ENCODE results near the gene IFITM10.
"Not testable (repeated sequence)": the region's sequence is repeated elsewhere in the genome, so short reads cannot be mapped to it uniquely, and the experiment has no call there.

IFITM10 gene

DNA sequence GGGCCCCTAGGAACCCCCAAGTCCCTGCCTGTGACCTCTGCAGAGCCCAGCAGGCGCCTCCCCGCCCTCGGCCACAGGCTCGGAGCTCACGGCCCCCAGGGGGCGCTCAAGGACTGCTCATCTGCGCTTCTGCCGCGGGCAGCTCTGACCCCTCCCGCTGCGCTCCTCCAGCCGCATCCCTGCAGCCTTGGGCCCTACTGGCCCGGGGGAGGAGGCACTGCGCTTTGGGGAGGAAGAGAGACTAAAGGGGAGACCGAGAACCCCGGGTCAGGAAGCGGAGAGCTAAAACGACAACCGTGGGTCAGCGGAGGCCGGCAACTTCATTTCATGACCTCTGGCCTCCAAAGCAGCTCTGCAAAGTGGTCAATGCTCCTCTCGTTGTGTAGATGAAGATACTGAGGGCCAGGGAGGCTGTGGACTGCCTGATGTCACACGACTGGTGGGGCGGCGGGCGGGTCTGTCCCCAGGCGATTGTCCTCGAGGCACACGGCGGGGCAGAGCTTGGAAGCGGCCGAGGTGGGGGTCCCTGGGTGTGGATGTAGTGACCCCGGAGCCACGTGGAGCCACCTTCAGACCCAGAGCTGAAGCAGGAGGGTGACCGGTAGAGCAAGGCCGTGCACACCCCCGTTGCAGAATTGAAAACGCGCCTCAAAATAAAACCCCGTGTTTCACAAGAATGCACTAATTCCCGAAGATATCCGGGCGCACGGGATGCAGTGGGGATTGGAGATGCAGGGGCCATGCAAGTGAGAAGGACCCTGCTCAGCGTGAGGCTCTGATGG is 56.1 kb downstream of the IFITM10 start:
- Mint-ChIP-seq H3K36me3 (ENCODE audit: low read depth) (no peaks in the 10 kb centered on the region), H3K27me3 (ENCODE audit: low read depth) (peaks cover 23% of the 10 kb centered on the region), H3K4me3 (no peak overlapping the region), H3K27ac (no peak overlapping the region), H3K4me1 (ENCODE audit: low read depth) (peaks cover 5% of the 10 kb centered on the region), H3K9me3 (peaks cover 4% of the 10 kb centered on the region)

GRCh38 chr11:1693327-1694063 is 56.9 kb downstream of the IFITM10 start:
- Mint-ChIP-seq H3K4me3 (peak overlapping the region; percentile 80), H3K36me3 (ENCODE audit: low read depth) (no peaks in the 10 kb centered on the region), H3K27me3 (ENCODE audit: low read depth) (peaks cover 28% of the 10 kb centered on the region), H3K4me1 (ENCODE audit: low read depth) (peaks cover 5% of the 10 kb centered on the region), H3K9me3 (peaks cover 4% of the 10 kb centered on the region), H3K27ac (no peak overlapping the region)

- no peak overlapping the region for H3K27ac Mint-ChIP-seq
- H3K4me3 Mint-ChIP-seq = peak overlapping the region; percentile 80
- peaks cover 5% of the 10 kb centered on the region for H3K4me1 Mint-ChIP-seq (ENCODE audit: low read depth)
- H3K27me3 Mint-ChIP-seq (ENCODE audit: low read depth) = peaks cover 31% of the 10 kb centered on the region
- no peaks in the 10 kb centered on the region for H3K36me3 Mint-ChIP-seq (ENCODE audit: low read depth)
- no peaks in the 10 kb centered on the region for H3K9me3 Mint-ChIP-seq
Observed at GRCh38 chr11:1692708-1693326, 57.6 kb downstream of the IFITM10 start.

- no peak overlapping the region for H3K27ac Mint-ChIP-seq
- peaks cover 31% of the 10 kb centered on the region for H3K27me3 Mint-ChIP-seq (ENCODE audit: low read depth)
- no peak overlapping the region for H3K4me3 Mint-ChIP-seq
- H3K36me3 Mint-ChIP-seq (ENCODE audit: low read depth) = no peaks in the 10 kb centered on the region
- peaks cover 5% of the 10 kb centered on the region for H3K4me1 Mint-ChIP-seq (ENCODE audit: low read depth)
- no peaks in the 10 kb centered on the region for H3K9me3 Mint-ChIP-seq
Observed at GRCh38 chr11:1691878-1692707, 58.3 kb downstream of the IFITM10 start.

DNA sequence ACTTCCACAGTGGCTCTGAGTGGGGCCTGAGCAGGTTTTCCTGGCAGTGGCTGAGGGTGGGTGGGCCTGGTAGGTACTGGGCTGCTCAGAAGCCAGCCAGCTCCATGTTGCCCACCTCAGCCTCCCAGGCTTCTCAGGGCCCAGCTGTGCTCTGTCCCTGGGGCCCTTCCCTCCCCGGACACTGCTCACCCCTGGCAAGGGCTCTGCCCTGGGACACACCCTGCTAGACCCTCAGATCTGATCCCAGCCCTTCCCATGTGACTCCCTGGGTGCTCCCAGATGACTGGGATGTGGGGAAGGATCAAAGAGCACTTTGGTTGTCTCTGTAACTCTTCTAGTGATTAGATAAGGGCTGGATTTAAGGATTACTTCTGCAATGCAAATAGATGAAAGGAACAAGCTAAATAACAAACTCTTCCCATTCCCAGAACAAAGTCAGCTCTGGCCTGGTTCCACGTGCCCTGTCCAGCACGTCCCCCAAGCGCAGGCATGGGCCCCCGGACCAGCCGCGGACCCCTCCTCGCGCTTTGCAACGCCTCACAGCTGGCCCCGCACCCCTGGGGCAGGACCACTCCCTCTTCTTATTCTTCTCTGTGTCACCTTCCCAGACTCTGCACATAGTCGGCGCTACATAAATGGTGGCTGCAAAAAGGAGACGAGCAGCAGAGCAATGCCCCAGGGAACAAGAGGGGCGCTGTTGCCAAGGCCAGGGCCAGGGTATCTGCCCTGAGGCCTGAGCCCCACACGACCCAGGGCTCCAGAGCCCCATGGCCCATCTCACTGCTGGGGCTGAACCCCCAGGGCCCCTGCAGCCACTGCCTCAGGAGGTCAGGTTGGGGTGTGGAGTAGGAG is 59.1 kb downstream of the IFITM10 start:
- Mint-ChIP-seq H3K27me3 (ENCODE audit: low read depth) (peaks cover 27% of the 10 kb centered on the region), H3K27ac (no peak overlapping the region), H3K4me1 (ENCODE audit: low read depth) (peaks cover 5% of the 10 kb centered on the region), H3K36me3 (ENCODE audit: low read depth) (no peaks in the 10 kb centered on the region), H3K4me3 (no peak overlapping the region), H3K9me3 (no peaks in the 10 kb centered on the region)

GRCh38 chr11:1690167-1691025 is 60.0 kb downstream of the IFITM10 start:
- Mint-ChIP-seq H3K27ac (no peak overlapping the region), H3K4me1 (ENCODE audit: low read depth) (peaks cover 5% of the 10 kb centered on the region), H3K9me3 (no peaks in the 10 kb centered on the region), H3K27me3 (ENCODE audit: low read depth) (peaks cover 21% of the 10 kb centered on the region), H3K4me3 (no peak overlapping the region), H3K36me3 (ENCODE audit: low read depth) (no peaks in the 10 kb centered on the region)

GRCh38 chr11:1689250-1690166 is 60.9 kb downstream of the IFITM10 start:
- not testable (repeated sequence) for H3K36me3 Mint-ChIP-seq (ENCODE audit: low read depth); H3K9me3 Mint-ChIP-seq; H3K4me1 Mint-ChIP-seq (ENCODE audit: low read depth); H3K4me3 Mint-ChIP-seq; H3K27ac Mint-ChIP-seq
- H3K27me3 Mint-ChIP-seq (ENCODE audit: low read depth) = peaks cover 21% of the 10 kb centered on the region

DNA sequence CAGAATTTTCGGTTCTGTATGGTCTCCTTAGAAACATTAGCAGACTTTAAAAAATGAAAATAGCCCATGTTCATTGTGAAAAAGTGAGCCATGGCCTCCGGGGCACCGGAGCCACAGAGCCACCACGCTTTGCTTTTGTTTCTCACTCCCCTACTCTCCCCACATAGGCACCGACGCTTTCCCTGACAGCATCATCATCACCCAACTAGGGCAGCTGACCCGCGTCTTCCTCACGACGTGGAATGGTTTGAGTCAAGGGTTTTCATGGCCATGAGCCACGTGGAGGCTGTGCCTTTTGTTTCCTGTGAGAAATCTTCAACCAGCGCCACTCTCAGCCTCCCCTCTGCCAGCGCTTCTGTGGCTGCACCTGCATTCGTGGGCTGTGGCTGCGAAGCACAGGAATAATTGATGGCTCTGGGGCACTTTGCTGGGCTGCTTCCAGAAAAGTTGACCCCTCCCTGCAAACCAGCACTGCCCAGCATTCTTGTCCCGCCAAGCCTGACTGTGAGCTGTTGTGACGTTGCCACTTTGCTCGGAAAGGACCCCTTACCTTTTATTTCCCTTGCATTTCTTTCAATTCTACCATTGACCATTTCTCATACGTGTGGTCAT is 62.0 kb downstream of the IFITM10 start:
- H3K4me3 Mint-ChIP-seq; H3K9me3 Mint-ChIP-seq; H3K27ac Mint-ChIP-seq; H3K36me3 Mint-ChIP-seq (ENCODE audit: low read depth); H3K4me1 Mint-ChIP-seq (ENCODE audit: low read depth): not testable (repeated sequence)
- H3K27me3 Mint-ChIP-seq (ENCODE audit: low read depth) = peaks cover 21% of the 10 kb centered on the region

DNA sequence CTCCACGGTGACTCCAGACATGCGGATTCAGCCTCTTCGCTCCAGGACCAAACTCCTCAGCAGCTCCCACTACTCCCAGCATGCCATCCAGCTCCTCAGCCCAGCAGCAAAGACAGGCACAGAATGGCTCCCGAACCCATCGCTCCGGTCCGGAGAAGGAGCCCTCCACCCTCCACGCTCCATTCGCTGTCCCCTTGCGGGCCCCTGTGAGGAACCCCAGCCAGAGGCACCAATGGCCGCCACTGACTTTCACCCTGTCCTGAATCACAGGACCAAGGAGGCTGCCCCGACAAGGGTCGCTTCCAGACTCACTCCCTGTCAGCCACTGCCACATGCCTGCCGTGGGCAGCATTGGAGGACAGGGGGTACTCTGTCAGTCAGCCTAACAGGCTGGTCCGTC is 64.2 kb downstream of the IFITM10 start:
- not testable (repeated sequence) for H3K36me3 Mint-ChIP-seq (ENCODE audit: low read depth); H3K9me3 Mint-ChIP-seq; H3K27ac Mint-ChIP-seq; H3K4me3 Mint-ChIP-seq; H3K4me1 Mint-ChIP-seq (ENCODE audit: low read depth)
- peaks cover 22% of the 10 kb centered on the region for H3K27me3 Mint-ChIP-seq (ENCODE audit: low read depth)

GRCh38 chr11:1684886-1685874 is 65.2 kb downstream of the IFITM10 start:
- H3K27ac Mint-ChIP-seq; H3K36me3 Mint-ChIP-seq (ENCODE audit: low read depth); H3K9me3 Mint-ChIP-seq: not testable (repeated sequence)

GRCh38 chr11:1683904-1684572 is 66.4 kb downstream of the IFITM10 start:
- H3K4me1 Mint-ChIP-seq (ENCODE audit: low read depth); H3K36me3 Mint-ChIP-seq (ENCODE audit: low read depth); H3K27ac Mint-ChIP-seq; H3K9me3 Mint-ChIP-seq; H3K4me3 Mint-ChIP-seq: not testable (repeated sequence)
- peaks cover 11% of the 10 kb centered on the region for H3K27me3 Mint-ChIP-seq (ENCODE audit: low read depth)

More at GRCh38 chr11:1684886-1685874, 65.2 kb downstream of the IFITM10 start:
- H3K27me3 Mint-ChIP-seq (ENCODE audit: low read depth) = peaks cover 17% of the 10 kb centered on the region
- not testable (repeated sequence) for H3K4me1 Mint-ChIP-seq (ENCODE audit: low read depth); H3K4me3 Mint-ChIP-seq

Measured in T-helper 1 cell treated with Interleukin-12 subunit alpha and Interleukin-12 subunit beta and Interleukin-4 antibody, amounts not matched to agents 30 μg/mL and 1 μg/mL, for 36 hours (primary cell).